AG09309 (cell line): ENCODE data around the gene RPL27.

Source experiments
- DNase-seq: peaks from one replicate; pipeline ENCODE4 v3.0.0-alpha.2; 2010; ENCODE audit warnings: low read depth
- H3K4me3 ChIP-seq: 2 replicates; pipeline ENCODE4 v1.5.1; 2011; ENCODE audit warnings: mild to moderate bottlenecking, low read depth, low read length, moderate library complexity; ENCODE audit not compliant: control insufficient read depth
- CTCF ChIP-seq: IDR thresholded peaks from 2 replicates; pipeline ENCODE4 v1.5.1; 2011; ENCODE audit warnings: mild to moderate bottlenecking, low read depth, low read length, inconsistent platforms; ENCODE audit not compliant: insufficient read depth, control insufficient read depth; ENCODE audit errors: missing control alignments

Gene RPL27

GRCh38 chr17:43039646-43040045 lies 41.4 kb downstream of the RPL27 start:
- no peak for TF ChIP-seq CTCF
- no peak overlapping the region for H3K4me3 ChIP-seq
- DNase-seq: no peak

GRCh38 chr17:43040655-43041054 lies 42.4 kb downstream of the RPL27 start:
- DNase-seq: no peak
- H3K4me3 ChIP-seq: no peak overlapping the region

GRCh38 chr17:43042025-43042628 lies 43.9 kb downstream of the RPL27 start:
- no peak for DNase-seq
- H3K4me3 ChIP-seq: no peak overlapping the region

More at GRCh38 chr17:43040655-43041054, 42.4 kb downstream of the RPL27 start:
- no peak for TF ChIP-seq CTCF

GRCh38 chr17:43043307-43043706 lies 45.1 kb downstream of the RPL27 start:
- no peak for TF ChIP-seq CTCF
- H3K4me3 ChIP-seq: no peak overlapping the region
- DNase-seq: no peak

More at GRCh38 chr17:43042025-43042628, 43.9 kb downstream of the RPL27 start:
- TF ChIP-seq CTCF: no peak

GRCh38 chr17:43044024-43044423 lies 45.8 kb downstream of the RPL27 start:
- no peak for DNase-seq
- TF ChIP-seq CTCF: no peak
- H3K4me3 ChIP-seq: no peak overlapping the region

GRCh38 chr17:43051969-43052368 lies 53.8 kb downstream of the RPL27 start:
- DNase-seq: no peak
- H3K4me3 ChIP-seq: no peak overlapping the region
- TF ChIP-seq CTCF: no peak
